ENCODE measurements around the gene VSIG4.
"Not testable (repeated sequence)": the region's sequence is repeated elsewhere in the genome, so short reads cannot be mapped to it uniquely, and the experiment has no call there.

The VSIG4 gene, protein sequence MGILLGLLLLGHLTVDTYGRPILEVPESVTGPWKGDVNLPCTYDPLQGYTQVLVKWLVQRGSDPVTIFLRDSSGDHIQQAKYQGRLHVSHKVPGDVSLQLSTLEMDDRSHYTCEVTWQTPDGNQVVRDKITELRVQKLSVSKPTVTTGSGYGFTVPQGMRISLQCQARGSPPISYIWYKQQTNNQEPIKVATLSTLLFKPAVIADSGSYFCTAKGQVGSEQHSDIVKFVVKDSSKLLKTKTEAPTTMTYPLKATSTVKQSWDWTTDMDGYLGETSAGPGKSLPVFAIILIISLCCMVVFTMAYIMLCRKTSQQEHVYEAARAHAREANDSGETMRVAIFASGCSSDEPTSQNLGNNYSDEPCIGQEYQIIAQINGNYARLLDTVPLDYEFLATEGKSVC

DNA sequence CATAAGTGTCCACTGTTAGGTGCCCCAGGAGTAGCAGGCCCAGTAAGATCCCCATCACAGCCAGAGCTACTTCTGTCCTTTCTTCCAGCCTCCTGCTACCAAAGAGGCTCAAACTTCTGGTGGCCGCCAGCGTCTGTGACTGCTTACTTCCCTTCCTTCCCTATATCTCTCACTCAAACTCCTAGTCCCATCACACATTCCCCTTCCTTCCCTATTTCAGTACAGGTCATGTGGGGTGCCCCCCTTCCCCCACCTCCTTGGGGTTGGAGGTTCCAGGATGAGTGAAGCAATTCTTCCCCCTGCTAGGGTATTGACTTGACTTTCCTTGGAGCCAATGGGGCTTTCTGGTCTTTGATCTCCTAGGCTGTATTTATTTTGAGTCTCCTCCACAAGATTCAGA lies at the start of gene VSIG4:
TSS of gene VSIG4 (minus strand) at position 137 of the 400 bp plus-strand sequence. CDS start at position 55, 82 bp downstream.
- TF ChIP-seq, protein P1, sequence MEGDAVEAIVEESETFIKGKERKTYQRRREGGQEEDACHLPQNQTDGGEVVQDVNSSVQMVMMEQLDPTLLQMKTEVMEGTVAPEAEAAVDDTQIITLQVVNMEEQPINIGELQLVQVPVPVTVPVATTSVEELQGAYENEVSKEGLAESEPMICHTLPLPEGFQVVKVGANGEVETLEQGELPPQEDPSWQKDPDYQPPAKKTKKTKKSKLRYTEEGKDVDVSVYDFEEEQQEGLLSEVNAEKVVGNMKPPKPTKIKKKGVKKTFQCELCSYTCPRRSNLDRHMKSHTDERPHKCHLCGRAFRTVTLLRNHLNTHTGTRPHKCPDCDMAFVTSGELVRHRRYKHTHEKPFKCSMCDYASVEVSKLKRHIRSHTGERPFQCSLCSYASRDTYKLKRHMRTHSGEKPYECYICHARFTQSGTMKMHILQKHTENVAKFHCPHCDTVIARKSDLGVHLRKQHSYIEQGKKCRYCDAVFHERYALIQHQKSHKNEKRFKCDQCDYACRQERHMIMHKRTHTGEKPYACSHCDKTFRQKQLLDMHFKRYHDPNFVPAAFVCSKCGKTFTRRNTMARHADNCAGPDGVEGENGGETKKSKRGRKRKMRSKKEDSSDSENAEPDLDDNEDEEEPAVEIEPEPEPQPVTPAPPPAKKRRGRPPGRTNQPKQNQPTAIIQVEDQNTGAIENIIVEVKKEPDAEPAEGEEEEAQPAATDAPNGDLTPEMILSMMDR (IDR thresholded peaks at IDR 0.05; ENCODE audit: low read depth, low read length), result no peak
- TF ChIP-seq POLR2A (IDR thresholded peaks at IDR 0.05; ENCODE audit: extremely low read depth, insufficient read length) (no peak), MYC (IDR thresholded peaks at IDR 0.05; ENCODE audit: low read depth, low read length) (no peak)
- TF ChIP-seq, protein P2, sequence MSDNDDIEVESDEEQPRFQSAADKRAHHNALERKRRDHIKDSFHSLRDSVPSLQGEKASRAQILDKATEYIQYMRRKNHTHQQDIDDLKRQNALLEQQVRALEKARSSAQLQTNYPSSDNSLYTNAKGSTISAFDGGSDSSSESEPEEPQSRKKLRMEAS (IDR thresholded peaks at IDR 0.05; ENCODE audit: low read depth, low read length), result no peak
- DNase-seq (ENCODE audit: low read depth), result no peak
- H3K4me3 ChIP-seq (ENCODE audit: low read depth, low read length), result no peak within 1 kb of the TSS

DNA sequence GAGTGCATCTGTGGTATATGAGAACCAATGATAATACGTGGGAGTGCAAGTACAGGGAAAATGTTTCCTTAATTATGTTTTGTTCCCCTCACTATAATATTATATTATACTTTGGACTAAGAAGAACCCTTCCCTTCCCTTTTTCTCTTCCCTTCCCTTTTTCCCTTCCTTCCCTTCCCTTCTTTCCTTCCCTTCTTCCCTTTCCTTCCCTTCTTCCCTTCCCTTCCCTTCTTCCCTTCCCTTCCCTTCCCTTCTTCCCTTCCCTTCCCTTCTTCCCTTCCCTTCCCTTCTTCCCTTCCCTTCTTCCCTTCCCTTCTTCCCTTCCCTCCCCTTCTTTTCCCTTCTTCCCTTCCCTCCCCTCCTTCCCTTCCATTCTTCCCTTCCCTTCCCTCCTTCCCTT lies 36.9 kb upstream of the VSIG4 start:
- DNase-seq (ENCODE audit: low read depth), result no peak
- no peak overlapping the region for H3K4me3 ChIP-seq (ENCODE audit: low read depth, low read length)
- TF ChIP-seq, protein P1 (IDR thresholded peaks at IDR 0.05; ENCODE audit: low read depth, low read length), result no peak
- TF ChIP-seq, protein P2 (IDR thresholded peaks at IDR 0.05; ENCODE audit: low read depth, low read length), result no peak
- TF ChIP-seq POLR2A (IDR thresholded peaks at IDR 0.05; ENCODE audit: extremely low read depth, insufficient read length), result no peak
- TF ChIP-seq MYC (IDR thresholded peaks at IDR 0.05; ENCODE audit: low read depth, low read length), result no peak

DNA sequence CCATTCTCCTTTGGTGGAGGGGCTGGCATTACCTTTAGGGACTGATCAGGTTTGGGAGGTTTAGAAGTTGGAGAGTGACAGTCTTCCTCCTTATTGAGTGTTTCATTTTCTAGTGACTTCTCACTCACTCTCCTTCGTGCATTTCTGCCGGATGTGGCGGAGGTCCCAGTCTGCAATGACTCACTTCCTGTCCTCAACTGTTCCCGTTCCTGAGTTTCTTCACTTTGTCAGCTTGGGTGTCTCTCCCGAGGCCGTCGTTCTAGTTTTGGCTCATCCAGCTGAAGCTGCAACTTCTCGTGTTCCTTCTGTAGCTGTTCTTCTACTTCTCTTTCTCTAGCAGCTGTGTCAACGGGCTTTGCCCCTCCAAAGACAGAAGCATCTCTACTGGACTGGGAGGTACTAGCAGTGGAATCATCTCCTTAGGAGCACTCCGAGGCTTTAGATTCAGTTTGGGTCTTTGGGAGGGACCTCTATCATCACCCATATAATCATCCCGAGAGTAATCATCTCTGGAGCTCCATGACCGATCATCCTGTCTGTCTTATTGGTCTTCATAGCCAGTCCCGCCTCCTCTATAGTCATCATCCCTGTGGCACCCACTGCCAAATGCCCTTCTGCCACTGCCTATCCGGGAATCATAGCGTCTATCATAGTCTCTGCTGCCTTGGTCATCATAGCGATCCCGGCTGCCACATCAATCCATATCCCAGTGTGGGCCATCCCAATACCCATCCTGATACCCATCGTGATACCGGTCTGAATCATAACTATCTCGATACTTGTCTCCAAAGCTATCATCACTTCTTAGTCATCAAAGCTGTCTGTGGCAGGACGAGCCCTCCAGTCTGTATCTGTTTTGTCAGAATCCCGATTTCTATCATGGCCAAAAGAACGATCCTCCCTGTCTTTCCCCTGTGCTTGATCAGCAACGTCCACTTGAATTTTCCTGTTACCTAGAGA lies 35.3 kb upstream of the VSIG4 start:
- peak overlapping the region; percentile 42 for H3K4me3 ChIP-seq (ENCODE audit: low read depth, low read length)
- TF ChIP-seq, protein P2 (IDR thresholded peaks at IDR 0.05; ENCODE audit: low read depth, low read length), result no peak
- TF ChIP-seq POLR2A (IDR thresholded peaks at IDR 0.05; ENCODE audit: extremely low read depth, insufficient read length) (no peak), MYC (IDR thresholded peaks at IDR 0.05; ENCODE audit: low read depth, low read length) (no peak)
- TF ChIP-seq, protein P1 (IDR thresholded peaks at IDR 0.05; ENCODE audit: low read depth, low read length), result no peak
- DNase-seq (ENCODE audit: low read depth), result peak; percentile 91

DNA sequence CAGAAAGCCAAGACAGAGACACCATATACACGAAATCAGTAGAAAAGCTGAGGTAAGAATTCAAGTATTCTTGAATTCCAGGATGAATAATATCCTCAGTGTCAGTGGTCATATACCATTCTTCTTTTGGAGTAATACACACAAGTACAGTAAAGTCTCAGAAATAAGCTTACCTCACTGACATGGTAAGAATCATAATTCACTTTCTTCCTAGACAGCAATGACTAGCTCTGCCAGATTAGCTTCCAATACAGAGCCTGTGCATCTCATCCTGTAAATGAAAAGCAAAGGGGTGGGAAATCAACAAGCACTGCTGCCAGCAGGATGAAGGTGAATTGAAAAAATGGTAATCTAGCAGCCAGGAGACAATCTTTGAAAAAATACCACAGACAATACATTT lies 31.2 kb upstream of the VSIG4 start:
- DNase-seq (ENCODE audit: low read depth), result no peak
- TF ChIP-seq POLR2A (IDR thresholded peaks at IDR 0.05; ENCODE audit: extremely low read depth, insufficient read length), result no peak
- TF ChIP-seq MYC (IDR thresholded peaks at IDR 0.05; ENCODE audit: low read depth, low read length), result no peak
- TF ChIP-seq, protein P2 (IDR thresholded peaks at IDR 0.05; ENCODE audit: low read depth, low read length), result no peak
- TF ChIP-seq, protein P1 (IDR thresholded peaks at IDR 0.05; ENCODE audit: low read depth, low read length), result no peak
- H3K4me3 ChIP-seq (ENCODE audit: low read depth, low read length), result no peak overlapping the region

DNA sequence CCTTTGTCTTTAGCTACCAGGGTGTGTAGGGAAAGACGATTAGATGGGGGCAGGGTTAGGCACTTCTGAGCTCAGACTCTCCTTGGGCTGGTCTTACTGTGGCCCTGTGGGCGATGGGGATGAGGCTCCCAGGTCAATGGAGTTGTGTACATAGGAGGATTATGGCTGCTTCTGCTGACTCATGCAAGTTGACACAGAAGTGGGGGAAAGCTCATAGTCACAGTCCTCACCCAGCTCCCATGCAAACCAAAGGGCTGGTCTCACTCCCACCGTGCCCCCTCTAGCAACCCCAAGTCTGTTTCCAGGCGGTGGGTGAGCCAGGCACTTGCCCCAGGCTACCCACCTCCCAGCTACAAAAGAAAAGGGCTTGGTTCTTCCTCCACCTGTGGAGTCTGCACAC lies 24.4 kb upstream of the VSIG4 start:
- TF ChIP-seq POLR2A (IDR thresholded peaks at IDR 0.05; ENCODE audit: extremely low read depth, insufficient read length) (no peak), MYC (IDR thresholded peaks at IDR 0.05; ENCODE audit: low read depth, low read length) (no peak)
- TF ChIP-seq, protein P2 (IDR thresholded peaks at IDR 0.05; ENCODE audit: low read depth, low read length), result no peak
- no peak for DNase-seq (ENCODE audit: low read depth)
- no peak overlapping the region for H3K4me3 ChIP-seq (ENCODE audit: low read depth, low read length)

DNA sequence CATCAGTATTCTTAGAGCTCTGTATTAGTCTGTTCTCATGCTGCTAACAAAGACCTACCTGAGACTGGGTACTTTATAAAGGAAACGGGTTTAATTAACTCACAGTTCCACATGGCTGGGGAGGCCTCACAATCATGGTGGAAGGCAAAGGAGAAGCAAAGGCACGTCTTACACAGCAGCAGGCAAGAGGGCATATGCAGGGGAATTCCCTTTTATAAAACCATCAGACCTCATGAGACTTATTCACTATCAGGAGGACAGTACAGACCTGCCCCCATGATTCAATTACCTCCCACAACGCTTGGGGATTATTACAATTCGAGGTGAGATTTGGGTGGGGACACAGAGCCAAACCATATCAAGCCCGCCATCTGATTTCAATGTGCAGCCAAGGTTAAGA lies 17.1 kb upstream of the VSIG4 start:
- not testable (repeated sequence) for H3K4me3 ChIP-seq (ENCODE audit: low read depth, low read length); DNase-seq (ENCODE audit: low read depth)
